Fibroblast of upper back skin (primary cell): Measurements from ENCODE around the gene SFXN5.
"Not testable (repeated sequence)": the region's sequence is repeated elsewhere in the genome, so short reads cannot be mapped to it uniquely, and the experiment has no call there.

Experiments
- DNase-seq: peaks from one replicate; pipeline ENCODE4 v3.0.0-alpha.2; 2013

SFXN5 gene

DNA sequence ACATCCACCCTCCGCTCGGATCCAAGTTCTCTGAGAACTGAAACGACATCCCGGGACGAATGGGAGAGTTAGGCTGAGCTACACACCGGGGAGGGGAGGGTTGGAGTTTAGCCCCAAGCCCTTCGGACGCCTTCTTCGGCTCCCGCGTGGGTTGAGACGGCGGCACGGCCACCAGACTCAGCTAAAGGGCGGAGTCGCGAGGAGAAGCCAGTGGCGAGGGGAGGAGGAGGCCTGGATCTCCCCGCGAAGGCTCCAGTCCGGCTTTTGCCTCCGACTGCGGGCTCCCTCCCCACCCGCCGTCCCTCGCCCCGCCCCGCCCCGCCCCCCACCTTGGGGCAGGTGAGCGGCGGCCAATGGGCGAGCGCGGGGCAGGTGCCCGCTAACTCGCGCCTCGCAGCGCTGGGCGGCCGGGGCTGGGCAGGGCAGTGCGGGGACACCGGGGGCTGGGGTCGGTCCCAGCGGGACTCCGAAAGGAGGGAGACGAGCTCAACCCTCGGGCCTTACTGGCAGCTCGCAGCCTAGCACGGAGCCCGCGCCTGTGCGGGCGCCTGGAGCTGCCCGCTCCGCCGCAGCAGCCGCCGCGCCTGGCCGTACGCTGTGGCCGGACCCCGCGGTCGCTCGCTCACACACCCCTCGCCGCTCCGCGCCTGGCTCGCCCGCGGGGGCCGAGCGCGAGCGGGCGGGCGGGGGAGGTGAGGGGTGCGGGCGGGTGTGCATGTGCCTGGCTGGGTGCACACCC, 154.2 kb downstream of the SFXN5 start, which contains the start of gene EMX1:
EMX1 (plus strand) TSS at position 382 of the 739 bp plus-strand sequence; CDS start at position 716, 334 bp downstream.
- DNase-seq, result no peak

DNA sequence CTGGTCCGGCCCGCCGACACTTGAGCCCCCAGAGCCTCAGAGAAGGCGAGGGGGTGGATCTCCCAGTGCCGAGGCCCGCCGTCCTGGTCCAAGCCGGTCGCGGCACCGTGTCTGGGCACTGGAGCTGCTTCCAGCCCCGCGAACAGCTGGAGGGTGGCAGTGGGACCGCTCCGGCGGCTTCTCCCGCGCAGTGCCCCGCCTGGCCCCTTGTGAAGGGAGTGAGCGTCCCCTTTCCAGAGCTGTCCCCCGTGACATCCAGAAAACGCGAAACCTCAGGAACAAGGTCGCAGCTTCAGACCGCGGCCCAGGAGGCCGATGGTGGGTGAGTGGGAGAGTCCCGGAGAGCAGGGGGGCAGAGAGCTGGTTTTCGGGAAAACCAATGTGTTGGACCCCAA, 154.8 kb downstream of the SFXN5 start:
- no peak for DNase-seq

DNA sequence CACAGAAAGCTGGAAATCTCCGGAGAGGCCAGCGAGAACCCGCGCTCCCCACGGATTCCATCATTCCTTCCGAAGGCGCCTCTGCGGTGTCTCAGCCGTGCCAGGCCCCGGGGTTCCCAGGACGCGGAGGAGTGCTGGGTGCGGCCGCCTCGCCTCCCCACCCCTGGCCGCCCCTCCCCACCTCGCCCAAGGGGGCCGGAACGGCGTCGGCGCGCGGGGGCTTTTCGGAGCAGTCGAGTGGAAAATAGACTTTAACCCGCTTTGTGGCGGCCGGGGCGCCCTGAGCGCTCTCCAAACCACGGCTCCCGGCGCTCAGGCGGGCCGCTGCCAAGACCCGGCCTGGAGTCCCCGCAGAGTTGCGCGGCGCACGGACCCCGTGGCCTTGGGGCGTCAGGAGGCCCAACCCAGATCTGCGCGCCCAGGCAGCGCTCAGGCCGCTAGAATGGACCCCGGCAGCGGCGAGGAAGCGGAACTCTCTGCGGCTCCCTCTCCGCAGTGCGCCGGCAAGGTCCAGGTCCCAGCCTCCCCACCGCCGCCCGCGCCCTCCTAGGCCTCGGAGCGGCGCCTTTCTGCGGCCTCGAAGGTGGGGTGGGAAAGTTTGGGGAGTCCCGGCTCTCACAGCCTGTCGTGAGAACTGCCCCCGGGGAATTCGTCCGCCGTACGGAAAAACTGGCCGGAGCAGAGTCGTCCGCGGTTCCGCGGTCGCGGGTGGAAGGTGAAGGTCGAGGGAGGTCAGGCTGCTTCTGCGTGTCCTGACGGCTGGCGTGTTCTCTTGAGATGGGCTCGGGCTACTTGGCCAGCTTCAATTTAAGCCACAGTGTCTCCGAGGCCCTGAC, 155.4 kb downstream of the SFXN5 start:
- no peak for DNase-seq

DNA sequence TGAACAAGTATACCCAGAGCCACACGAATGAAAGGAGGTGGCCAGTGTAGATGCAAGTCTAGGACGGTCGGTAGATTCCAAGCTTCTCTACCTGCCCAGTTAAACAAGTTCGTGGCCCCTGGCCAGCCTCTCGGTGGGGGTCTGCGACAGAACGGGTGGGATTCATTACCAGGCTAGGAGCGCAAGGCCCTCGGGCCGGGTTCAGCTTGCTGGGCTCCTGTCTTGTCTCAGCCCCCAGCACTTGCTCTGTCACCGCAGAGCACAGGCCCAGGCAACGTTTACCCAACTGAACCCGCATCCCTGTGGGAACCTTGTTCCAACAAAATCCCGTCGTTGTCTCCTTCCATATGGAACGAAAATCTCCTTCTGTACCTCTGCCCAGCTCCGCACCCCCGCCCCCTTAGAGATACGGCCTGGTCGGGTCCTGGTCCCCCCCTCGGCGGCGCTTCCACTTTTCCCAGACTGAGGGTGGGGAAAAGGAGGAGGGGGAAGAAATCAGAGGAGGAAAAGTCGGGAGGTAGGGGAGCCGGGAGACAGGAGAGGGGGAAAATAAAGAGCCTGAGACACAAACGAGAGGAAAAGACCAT, 156.1 kb downstream of the SFXN5 start:
- DNase-seq, result no peak

DNA sequence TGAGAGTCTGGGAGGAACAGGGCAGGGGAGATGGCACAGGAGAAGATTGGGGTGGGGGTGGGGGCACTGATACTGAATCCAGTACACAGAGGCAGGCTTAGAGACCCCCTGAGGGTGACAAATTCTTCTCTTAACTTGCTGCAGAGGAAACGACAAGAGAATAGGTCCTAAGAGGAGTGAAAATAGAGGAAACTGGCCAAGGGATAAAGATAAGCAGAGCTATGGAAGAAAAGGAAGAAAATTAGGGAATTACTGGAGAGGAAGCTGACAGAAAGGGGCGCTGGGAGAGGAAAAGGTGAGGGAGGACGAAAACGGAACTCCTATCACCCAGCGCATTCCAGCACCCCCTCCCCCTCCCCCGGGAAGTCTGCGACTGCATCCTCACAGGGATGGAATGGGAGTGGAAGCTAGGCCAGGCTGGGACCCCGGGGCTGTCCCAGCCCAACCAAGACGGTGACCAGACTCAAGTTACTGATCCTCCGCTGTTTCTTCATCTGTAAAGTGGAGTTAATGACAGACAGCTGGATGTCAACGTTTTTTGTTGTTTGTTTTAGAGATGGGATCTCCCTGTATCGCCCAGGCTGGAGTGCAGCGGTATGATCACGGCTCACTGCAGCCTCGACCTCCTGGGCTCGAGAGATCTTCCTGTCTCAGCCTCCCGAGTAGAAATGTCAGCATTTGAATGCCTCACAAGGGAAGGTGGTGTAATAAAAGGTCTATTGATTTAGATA, 156.8 kb downstream of the SFXN5 start:
- no peak for DNase-seq

DNA sequence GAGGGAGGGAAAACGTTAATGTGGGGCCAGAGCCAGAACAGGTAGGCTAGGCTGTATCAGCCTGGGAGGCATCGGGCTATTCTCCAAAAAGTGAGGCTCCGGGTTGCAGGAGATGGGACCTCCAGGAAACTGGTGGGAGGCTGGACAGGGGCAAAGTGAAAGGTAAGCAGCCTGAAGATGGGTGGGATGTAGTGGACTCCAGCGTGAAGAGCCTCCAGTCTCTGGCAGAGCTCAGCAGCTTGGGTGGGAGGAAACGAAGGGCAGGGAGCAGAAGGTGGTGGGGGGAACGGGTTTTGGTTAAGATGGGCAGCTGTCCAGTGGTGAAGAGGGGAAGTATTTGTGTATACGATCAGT, 157.3 kb downstream of the SFXN5 start:
- DNase-seq, result no peak

DNA sequence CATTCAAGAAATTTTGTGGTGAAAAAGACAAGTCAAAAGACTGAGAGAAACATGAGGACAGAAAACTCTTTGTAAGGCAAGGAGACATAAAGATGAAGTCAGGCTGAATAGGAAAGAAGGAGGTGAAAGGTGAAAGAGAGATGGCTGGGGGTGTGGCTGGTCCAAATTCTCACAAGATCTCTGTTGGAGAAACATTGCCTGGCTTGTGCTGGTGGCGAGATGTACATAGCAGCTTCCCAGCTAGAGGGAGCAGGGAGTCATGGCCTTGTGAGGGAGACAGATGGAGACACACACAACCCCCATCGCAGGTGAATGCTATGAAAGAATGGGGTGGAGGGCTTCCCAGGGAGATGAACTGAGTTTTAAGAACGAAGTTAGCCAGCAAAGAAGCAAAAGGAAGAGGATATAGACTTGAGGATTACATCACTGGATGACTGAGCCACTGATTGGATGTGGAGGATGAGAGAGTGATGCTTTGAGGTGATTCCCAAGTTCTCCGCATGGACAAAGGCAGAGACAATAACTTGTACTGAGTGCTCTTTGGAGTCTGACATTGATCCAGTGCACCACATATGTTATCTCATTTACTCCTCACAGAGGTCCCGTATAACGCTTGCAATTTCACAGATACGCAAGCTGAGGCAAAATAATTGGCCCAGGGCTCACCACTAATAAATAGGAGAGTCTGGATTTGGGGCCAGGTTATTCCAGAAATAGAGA, 157.9 kb downstream of the SFXN5 start:
- no peak for DNase-seq

DNA sequence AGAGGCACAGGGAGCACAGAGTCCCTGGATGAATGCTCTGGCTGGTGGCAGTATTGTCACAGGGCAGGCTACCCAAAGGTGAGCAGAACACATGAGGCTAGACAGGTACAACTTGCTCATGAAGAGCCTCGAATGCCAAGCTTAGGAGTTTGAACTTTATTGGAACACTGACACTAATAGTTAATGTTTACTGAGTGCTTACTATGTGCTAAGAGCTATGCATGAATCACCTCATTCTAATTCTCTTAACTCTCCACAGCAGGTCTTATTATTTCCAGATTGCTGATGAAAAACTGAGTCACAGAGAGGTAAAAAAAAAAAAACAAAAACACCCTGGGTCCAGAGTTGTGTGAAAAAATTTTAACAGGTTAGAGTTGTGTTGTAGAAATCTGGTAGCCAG, 160.3 kb downstream of the SFXN5 start:
- no peak for DNase-seq

DNA sequence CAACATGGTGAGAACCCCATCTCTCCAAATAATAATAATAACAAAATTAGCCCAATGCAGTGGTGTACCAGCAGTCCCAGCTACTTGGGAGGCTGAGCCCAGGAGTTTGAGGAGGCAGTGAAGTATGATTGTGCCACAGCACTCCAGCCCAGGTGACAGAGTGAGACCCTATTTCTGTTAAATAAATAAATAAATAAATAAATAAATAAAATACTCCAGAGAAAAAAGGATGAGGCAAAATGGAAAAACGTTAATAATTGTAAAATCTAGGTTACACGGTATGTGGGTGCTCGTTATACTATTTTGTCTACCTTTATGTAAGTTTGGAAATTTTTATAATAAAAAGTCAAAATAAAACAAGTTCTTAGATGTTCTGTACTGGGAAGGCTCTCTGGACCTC, 162.8 kb downstream of the SFXN5 start:
- DNase-seq, result no peak

DNA sequence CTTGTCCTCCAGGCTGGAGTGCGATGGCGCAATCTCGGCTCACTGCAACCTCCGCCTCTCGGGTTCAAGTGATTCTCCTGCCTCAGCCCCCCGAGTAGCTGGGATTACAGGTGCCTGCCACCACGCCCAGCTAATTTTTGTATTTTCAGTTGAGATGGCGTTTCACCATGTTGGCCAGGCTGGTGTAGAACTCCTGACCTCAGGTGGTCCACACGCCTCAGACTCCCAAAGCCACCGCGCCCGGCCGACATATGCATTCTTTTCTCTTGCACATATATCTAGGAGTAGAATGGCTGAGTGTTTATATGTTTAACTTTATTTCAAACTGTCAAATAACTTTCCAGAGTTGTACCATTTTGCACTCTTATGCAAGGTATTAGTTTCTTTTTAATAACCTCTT, 164.1 kb downstream of the SFXN5 start:
- not testable (repeated sequence) for DNase-seq

DNA sequence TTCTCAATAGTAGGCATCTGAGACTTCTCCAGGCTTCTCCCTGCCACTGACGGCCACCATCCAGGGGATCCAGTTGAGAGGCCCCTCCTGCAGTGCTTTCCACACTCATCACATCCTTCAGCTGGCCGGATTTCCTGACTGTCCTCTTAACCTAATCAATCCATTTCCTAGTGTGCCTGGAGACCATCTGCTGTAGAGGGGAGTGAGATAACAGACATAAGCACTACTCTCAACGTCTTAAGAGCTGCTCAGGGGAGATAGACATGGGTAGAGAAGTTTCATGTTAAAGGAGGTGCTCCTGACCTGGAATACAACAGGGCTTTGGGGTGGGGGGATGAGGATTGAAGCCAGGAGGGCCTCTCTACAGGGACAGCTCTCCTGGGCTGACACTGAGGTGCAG, 170.1 kb downstream of the SFXN5 start:
- DNase-seq, result no peak

DNA sequence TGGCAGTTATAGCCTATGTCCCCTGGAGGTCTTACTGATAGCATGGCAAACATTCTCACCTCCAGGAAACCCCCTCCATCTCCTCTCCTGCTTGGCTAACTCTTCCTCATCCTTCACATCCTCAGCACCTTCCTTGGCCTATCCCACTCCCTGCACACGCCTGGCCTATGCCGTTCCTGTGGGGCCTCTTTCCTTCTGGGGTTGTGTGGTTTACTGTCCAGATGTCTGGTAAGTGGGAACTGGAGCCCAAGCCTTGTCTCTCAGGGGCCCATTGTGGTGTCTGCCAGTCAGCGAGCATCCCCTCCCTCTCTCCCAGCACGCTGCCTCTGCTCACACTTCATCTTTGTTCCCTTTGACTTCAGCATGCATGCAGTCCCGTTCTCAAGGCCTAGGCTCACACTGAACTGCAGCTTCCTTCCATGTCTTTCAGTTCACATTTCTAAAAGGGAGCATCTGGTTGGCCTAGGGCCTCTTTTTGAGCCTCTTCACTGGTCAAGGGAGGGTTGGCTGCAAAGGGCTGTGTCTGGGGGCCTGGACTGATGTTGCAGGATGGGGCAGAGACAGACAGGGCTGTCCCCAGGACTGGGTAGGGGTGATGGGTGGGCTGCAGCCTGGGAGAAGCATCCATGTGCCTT, 171.2 kb downstream of the SFXN5 start:
- DNase-seq, result no peak

DNA sequence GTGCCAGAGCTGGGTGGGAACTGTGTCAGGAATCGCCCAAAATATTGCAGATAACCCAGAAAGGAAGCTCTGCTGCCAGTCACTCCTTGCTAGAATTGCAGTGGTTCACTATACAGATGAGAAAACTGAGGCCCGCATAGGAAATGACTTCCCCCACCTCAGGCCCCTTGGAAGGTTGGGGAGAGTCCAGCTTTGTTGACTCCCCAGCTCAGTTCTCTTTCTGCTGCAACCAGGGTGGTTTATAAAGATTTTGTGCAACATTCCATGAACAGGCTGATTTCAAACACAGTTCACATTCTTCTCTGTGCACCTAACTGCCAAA, 173.0 kb downstream of the SFXN5 start:
- DNase-seq, result no peak

DNA sequence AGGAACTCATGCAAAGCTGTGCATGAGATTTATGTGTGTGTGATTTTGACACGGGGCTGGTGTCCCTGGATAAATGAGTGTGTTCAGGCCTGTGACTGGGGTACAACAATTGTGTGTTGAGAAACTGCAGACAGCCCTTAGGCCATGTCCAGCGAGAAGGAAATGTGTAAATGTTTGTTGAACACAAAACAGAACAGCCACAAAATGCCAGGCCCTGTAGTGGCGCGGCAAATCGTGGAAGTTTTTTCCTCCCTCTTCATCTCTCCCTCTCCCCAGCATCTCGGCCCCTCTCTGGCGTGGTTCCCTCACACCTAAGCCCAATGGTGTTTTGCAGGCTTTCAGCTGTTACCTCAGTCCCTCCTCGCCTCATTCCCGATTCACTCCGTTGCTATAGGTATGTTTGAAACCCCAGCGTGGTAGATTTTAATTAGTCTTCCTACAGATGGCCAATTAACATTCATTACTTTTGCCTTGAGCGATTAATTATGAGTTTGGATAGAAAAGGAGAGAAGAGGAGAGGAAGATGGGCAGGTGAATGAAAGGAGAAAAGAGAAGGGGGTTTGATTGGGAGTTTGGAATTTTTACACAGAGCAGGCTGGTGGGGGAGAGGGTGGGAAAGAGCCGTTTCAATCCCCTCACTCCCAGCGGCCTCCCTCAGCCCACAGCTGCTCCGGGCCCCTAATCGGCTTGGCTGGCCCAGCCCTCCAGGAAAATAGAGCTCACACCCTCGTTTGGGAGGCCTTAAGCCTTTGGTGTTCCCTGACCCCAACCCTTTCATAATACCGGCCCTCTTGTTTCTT, 173.5 kb downstream of the SFXN5 start:
- DNase-seq, result no peak

DNA sequence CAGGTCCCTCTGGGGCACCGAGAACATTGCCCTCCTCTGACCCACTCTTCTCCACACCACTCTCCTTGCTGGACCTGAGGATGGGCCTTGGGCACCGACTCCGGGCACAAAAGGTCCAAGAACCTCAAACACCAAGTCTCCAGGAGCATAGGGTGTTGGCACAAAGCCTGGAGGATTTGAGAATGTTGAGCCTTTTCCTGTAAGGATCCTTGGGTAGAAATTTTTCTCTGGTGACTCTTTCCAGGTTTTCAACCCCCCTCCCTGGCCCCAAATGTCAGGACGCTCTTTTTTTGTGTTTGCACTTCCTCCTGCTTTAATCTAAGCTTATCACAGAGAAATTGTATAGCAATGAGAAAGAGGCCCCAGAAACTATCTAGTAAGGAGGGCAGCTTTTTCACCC, 175.1 kb downstream of the SFXN5 start:
- peak; percentile 57 for DNase-seq

DNA sequence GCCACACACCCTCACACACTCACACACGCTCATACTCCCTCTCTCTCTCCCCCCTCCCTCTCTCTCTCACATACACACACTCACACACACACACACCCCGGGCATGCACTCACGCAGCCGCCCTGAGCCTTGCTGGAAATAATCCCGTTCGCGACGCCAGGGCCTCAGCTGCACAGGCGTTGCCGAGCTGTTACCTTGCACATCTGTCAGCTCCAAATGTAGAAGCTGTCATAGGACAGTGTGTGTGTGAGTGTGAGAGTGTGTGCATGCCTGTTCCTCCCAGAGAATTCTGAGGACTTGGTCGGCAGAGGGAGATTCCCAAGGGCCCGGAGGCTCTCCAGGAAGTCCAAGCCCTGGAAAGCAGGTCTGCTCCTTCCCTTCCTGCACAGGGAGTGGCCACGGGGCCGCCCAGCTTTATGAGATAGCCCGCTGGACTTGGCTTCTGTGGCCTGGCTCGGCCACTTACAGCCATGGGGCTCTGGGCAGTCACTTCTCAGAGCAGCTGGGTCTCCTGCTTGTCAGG, 175.7 kb downstream of the SFXN5 start:
- peak; percentile 56 for DNase-seq

DNA sequence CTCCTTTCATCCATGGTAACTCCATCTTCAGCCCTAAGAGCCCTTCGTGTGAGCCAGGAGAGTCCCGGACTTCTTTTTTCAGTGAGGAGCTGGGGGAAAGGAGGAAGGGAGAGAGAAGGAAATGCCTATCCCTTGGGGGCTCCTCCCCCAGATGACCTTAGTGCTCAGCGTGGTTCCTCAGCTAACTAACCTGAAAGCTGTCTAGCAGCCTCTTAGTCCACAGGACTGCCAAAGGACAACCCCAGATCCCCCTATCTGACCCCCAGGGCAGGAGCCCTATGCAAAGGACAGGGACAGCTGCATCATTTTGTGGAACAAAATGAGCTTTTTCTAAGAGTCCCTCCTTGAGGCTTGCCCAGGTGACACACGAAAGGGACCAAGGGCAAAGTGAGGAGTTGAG, 176.4 kb downstream of the SFXN5 start:
- no peak for DNase-seq

DNA sequence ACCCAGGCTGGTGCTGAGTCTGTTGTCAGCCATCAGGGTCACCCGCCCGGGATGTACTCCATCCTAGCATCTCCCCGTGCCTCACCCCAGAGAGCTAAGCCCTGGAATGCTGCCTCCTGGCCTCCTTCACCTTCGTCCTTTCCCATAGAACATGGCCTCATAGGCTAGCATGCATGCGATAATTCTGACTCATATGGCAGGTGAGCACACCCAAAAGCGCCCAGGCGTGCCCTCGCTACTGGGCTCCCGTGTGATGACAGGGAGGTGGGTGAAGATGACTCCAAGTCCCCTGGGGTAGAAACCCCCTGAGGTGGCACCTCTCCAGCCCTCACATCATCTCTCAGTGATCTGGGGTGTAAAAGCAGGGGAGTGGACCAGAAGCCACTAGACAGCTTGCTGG, 177.0 kb downstream of the SFXN5 start:
- DNase-seq, result no peak

DNA sequence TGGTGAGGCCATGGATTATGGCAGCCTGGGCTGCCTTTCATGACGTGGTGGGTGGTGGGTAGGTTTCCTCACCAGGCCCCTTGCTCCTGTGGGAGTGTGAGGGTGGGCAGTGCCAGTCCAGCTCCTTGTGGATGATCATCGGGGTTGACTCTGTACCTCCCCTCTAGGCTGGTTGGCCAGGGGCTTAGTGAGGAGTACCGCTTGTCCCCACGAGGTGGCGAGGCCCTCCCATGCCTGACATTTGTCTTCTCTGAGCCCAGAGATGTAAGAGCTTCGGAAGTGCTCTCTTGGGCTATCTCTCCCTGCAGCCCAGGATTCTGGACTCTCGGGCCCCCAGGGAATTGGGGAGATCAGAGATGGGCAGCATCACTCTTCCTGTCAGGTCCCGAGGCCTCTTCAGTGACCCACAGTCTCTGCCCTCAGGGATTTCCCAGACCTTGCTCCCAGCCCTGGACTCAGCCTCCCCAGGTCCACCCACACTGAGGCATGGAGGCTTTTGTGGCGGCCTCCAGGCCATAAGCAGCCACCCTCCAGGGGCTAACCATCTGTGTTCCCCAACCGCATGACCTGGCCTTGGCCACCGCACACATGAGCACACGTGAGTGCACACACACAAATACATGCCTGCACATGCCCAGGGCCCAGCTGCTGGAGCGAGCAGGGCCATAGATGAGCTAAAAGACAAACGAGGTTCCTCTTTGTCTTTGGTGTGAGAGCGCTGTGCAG, 177.8 kb downstream of the SFXN5 start:
- peak; percentile 65 for DNase-seq

DNA sequence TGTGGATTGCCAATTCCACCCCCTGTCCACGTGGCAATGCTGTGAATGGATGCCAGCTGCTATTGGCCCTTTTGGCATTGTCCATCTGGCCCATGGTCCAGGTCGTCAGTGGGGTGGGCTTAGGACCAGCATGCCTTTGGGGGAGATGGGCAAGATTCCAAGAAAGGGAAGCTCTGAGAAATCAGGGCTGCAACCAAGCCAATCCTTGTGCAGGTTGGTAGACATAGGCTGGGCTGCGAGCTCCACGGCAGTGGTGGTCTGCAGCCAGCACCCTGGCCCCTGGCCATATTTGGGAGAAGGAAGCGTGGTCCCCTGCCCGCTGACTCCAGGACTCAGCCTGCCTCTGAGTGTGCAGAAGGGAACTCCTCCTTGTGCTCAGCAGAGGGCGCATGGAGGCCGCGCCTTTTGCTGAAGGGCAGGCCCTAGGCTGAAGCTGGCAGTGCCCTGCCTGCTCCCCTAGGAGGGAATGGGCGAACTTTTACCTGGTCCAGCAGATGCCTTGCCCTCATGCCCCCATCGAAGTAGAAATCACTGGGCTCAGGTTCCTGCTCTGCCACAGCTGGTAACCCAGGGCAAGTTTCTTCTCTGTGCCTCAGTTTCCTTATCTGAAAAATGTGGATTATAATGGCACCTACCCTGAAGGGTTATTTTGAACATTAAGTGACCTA, 178.9 kb downstream of the SFXN5 start:
- DNase-seq, result peak; percentile 67
